ENCODE results near the gene DDAH1.
A peak's percentile ranks its signal among the peaks of the same experiment; 100 is the strongest.

DDAH1 gene

DNA sequence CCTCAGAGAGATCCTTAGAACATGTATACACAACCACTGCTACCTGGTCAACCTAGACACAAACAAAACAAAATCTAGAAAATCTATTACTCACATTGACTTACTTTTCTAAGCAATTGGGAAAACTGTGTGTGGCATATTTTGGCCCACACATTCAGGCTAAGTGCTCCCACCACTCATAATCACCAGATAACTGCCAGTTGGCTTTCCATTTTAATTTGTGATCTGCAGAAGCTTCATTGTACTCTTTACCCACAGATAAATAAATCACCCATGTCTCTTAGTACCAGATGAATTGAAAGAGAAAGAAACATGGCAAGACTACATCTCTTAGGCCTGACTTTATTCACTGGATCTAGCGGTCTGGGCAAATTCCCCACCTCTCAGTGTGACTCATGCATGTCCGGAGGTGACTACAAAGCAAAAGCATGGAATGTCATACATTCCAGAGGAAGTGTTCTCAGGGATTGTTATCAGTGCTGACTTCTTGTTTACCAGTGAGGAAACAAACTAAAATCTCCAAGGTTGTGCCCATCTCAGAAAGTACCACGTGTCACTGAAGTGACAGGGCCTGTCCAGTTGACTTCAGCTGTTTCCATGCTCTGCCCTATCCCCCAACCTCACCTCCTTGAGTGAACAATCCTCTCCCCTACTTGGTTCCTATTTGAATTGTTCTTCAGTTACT, 136.1 kb downstream of the DDAH1 start:
- peak; percentile 77 for DNase-seq (ENCODE audit: low read depth, low spot score)

DNA sequence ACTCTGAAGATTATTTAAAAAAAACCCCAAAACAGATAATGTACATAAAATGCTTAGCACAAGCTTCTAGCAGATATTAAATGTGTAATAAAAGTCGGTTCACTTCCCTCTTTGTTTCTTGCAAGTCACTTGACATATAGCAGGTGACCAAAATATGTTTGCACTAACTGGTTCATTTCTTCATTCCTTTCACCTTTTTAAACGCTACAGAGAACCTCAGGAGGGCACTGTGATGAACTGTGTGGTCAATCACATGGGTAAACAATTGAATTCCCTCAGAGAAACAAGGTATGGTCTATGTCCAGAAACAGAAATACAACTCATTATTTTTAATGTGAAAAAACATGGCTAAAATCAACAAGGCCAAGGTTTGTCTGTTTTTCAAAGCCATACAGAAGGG, 137.2 kb downstream of the DDAH1 start:
- no peak for DNase-seq (ENCODE audit: low read depth, low spot score)

DNA sequence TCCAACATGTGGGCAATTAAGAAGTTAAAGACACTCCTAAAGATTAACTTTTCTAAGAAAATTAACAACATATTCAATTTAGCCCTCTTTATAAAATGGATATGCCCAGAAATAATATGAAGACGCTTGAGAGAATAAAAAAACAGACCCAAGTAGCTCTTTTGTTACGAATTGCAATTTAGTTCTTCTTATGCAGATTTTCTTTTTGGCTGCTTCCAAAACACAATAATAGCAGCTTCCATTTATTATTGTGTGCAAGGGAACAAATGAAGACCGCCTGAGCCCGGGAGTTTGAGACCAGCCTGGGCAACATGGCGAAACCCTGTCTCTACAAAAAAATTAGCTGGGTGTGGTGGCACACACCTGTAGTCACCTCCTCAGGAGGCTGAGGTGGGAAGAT, 138.1 kb downstream of the DDAH1 start:
- no peak for DNase-seq (ENCODE audit: low read depth, low spot score)

DNA sequence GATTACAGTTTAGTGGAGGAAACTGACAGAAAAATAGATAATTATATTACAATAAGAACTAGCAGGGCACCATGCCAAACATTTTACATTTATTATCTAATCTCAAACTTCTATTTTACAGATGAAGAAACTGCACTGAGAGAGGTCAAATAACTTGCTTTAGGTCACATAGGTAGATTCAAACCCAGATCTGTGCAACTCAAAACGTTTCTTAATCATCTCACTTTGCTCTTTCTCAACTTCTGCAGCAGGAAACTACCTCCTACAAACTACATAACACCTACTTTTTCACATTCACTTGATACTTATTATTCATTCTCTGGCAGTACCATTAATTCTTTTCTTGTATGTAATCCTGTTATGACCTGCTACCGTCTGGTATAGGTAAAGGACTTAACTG, 138.6 kb downstream of the DDAH1 start:
- no peak for DNase-seq (ENCODE audit: low read depth, low spot score)

DNA sequence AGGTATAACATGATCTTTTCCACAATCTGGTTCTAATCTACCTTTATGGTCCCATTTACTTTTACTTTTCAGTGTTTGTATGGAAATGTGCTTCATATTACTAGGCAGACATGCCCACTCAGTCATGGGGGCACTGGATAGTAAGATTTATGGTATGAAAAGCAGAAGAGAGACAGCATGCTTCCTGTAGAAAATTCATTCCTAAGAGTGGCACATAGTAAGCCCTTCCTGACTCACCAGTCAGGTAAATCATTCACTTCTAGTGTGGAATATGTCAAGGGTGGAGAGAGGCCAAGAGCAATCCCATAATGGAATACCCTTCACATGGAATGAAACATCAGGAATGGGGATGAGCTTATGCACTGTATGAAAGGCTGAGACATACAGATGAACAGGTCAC, 139.0 kb downstream of the DDAH1 start:
- DNase-seq (ENCODE audit: low read depth, low spot score), result no peak

DNA sequence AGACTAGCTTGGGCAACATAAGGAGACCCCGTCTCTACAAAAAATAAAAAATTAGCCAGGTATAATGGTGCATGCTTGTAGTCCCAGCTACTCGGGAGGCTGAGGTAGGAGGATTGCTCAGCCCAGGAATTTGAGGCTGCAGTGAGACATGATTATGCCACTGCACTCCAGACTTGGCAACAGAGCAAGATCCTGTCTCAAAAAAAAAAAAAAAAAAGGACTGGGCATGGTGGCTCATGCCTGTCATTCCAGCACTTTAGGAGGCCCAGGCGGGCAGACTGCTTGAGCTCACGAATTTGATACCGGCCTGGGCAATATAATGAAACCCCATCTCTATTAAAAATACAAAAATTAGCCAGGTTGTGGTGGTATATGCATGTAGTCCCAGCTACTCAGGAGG, 141.2 kb downstream of the DDAH1 start:
- DNase-seq (ENCODE audit: low read depth, low spot score), result no peak

DNA sequence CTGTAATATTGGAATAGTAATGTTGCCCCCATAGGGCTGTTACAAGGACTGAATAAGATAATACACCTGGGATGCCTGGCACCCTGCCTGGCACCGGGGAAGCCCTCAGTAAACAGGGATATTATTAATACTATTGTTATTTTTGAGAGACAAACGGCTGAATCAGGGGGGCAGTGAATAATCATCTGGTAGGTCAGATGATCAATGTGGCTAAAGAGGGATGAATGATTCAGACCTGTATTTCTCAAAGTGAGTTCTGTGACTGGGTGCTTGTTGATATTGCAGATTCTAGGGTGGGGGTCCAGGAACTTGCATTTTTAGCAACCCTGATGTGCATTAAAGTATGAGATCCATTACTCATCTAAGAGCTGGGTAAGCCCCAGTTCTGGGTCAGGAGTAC, 142.3 kb downstream of the DDAH1 start:
- no peak for DNase-seq (ENCODE audit: low read depth, low spot score)

DNA sequence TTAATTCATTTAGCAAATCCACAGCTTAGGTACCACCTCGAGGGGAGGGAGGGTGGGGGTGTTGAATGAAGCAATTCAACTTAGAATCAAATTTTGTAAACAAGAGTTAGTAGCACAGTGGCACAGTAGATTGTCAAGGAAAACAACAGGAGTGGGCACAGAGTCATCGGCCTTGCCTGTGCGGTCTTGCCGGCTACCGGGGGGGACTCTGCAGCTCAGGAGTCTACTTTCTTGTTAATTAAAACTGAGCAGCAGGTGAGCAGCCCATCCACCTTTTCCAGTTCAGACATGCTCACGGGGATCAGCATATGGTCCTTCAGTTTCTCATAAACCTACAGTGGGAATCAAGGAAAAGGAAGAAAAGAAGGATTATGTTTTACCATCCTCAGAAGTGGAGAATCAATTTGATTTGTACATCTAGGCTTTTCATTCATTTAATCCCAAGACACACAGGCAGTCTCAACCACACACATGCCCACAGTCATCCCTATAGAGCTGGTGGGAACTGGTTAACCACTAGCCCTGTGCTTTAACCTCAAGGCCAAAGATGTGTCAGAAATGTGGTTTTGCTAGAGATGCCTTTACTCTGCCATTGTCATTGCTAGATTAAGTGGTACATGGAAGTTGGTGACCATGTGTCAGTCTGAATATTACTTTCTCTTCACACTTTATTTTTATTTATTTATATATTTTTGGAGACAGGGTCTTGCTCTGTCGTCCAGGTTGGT, 143.6 kb downstream of the DDAH1 start:
- DNase-seq (ENCODE audit: low read depth, low spot score), result no peak

DNA sequence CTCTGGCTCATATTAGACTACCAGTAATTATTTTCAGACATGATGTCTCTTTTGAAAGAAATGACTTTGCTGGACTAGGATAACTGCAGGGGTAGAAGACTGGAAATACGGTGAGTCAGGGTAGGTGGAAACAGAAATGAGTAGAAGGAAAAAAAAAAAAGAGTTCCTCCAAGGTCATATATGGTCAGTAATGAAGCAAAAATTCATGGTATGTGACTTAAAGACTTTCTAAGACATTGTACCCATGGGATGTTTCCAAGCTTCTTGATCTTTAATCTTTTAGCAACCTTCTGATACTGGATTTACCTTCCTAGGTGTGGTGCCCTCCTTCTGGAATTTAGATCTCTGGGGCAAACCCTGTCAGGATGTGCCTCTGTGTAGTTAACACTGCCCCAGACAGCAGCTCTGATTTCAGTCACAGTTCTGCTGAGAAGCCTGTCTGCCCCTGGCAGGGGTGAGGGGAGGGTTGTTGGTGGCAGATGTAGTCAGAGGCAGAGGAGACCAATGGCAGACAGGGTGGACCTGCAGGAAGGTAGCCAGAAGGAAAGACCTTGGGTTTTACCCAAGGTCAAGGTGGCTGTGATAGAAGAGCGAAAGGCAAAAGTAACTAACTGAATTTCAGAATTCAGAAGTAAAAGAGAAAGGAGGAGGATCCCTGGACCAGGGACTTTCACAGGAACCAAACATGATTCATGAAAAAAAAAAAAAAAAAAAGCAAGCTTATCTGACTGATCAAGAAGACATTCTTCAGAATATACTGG, 144.4 kb downstream of the DDAH1 start:
- DNase-seq (ENCODE audit: low read depth, low spot score), result no peak

DNA sequence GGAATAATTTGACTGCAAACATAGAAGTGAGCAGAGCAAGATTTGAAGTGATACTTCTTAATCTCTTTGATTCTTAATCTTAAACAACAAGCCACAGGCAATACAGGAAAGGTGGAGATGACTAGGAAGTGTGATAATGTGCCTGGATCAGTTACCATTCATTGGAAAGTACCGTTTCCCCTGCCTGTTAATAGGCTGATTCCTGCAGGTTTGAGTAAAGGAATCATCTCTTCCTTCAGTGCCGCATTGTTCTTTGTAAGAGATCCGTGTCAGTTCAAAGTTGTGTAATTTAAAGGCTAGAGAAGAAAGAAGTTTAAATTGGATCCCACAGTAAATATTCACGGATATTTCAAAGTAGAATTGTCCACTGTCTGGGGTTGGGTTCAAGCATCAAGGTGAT, 145.0 kb downstream of the DDAH1 start:
- DNase-seq (ENCODE audit: low read depth, low spot score), result no peak

DNA sequence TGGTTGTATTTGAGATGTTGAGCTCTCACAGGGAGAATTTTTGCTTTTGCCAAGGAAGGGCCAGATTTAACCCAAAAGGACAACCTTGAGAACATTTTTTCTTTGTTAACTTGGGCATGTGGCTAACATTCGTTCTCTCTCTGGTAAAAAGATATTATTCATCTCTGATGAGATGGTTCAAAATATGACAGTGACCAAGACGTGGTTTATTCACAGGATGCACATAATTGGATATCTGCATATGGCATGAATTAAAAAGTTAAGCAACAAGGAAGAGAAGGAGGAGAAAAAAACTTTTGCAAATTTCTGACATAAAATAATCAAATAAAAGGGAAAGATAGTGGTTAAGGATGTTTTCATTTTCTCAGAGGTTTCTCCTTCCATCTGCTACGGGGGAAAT, 145.5 kb downstream of the DDAH1 start:
- no peak for DNase-seq (ENCODE audit: low read depth, low spot score)

DNA sequence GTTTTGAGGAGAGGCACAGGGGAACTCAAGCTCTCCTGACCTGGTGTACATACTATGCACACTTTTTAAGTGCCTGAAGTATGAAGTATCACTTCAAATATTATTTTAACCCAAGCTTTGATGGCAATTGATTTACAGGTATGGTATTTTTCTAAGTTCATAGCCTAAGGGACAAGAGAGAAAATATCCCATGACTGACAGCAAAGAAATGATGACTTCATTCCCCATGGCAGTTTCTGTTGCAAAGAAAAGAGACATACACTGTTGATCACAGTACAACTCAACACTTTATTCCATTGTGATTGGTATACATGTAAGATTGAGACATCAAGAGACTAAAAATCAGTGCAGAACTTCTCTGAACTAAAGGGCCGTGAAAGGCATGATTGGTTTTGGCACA, 146.7 kb downstream of the DDAH1 start:
- DNase-seq (ENCODE audit: low read depth, low spot score), result no peak

DNA sequence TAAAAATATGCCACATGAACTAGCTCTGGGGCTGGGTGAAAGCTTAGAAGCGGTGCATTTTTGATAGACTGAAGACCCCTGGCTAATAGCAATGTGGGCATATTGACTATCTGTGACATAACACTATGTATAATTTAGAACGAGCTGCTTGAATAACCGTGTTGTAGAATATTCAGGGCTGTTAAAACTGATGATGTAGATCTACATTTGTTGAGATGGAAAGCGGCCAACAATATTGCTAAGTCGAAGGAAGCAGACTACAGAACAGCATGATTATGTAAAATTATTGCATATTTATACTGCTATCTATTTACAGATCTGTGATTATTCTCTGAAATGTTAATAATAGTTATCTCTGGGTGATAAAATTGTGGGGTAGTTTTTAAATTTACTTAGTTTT, 147.4 kb downstream of the DDAH1 start:
- DNase-seq (ENCODE audit: low read depth, low spot score), result no peak

DNA sequence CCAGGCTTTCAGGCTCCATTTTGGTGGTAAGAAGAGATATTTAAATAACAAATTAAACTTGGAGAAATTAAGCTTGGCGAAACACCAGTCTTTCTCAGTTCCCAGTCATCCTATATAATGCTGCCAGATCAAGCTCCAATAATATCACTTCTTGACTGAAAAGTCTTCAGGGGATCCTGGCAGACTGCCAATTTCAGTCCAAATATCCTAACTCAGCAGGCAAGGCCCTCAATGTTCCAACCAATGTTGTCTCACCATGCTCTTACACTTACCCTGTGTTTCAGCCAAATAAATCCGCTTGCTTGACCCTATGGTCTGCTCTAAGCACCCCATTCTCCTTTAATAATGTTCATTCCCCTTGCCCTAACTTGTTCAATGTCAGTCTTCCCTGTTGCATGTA, 148.6 kb downstream of the DDAH1 start:
- DNase-seq (ENCODE audit: low read depth, low spot score), result no peak

DNA sequence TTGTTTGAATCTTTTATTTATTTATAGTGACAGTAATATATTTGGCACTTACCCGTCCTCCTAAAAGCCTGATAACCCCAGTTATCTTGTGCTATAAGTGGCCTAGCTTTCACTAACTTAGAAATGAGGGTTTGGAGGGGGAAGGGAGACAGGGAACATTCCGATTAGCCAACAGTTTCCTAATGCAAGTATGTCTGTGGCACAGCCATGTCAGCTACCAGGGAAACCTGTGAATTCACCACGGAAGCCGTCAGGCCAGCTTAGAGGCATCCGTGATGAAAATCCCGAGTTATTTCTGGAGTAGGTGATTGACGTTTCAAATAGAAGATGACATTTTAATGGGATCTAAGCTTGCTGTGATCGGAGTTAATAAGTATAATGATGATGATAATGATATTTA, 149.2 kb downstream of the DDAH1 start:
- no peak for DNase-seq (ENCODE audit: low read depth, low spot score)

DNA sequence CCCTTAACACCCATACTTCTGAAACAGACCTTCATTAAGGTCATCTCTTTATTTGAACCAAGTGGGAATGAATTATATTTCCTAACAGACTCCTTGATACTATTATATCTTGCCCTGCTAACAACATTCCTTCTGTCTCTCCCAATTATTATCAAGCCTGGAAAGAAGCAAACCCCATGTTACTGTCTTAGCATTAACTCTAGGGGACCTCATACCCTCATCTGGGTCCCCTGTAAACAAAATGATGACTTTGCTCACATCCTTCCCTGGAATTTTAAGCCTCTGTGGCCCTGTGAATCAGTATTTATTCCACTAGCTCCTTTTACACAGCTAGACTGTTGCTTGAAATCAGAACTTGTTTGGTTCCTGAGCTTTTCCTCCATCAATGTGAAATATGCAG, 150.2 kb downstream of the DDAH1 start:
- DNase-seq (ENCODE audit: low read depth, low spot score), result no peak

DNA sequence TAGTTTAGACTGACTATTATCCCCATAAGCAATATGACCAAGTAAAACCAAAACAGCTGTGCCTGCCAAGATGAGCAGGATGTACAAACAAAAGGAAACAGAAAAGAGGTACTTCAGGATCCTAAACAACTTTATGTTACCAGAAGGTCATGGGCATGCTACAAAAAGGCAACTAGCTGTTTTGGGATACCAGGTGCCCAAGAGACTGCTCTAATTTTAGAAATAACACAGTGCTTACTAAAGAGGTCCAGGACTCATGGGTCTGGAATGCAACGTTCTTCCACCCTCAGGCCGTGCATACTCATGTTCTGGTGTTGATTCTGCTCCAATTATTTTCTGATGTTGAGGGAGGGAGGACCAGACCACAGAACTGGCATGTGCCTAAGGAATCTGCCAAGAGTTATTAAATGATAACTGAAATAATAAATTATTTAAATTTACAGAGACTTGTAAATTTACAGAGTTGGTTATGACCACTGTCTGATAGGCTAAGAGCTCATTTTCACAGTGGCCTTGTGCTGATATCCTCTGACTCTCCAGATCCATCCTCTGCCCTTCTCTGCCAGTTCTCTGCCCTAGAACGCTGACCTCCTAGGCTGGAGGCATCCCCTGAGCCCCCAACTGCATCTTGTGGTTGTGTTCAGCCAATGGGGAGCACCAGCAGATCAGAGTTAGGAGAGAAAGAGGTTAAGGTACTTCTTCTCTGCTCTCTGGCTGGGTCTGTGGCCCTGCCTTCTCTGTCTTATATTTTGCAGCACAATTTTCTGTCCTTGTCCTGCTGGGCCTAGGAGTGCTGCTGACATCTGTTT, 150.9 kb downstream of the DDAH1 start:
- DNase-seq (ENCODE audit: low read depth, low spot score), result no peak

DNA sequence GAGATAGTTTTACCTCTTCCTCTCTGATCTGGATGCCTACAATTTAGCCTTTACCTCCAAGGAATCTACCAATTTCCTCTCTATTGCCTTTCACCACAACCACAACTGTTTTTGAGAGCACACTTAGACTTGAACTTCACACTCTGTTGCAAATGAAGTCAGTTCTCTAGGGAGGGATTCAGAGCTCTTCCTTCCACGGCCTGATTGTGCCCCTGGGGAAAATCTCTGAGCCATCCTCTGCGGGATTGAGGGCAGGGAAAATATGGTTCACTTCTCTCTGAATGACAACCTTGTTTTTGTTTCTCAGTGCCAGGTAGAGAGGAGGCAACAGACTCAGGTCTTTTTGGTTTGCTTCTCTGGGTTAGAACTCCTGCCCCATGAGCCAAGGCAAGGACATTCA, 153.1 kb downstream of the DDAH1 start:
- DNase-seq (ENCODE audit: low read depth, low spot score), result no peak

DNA sequence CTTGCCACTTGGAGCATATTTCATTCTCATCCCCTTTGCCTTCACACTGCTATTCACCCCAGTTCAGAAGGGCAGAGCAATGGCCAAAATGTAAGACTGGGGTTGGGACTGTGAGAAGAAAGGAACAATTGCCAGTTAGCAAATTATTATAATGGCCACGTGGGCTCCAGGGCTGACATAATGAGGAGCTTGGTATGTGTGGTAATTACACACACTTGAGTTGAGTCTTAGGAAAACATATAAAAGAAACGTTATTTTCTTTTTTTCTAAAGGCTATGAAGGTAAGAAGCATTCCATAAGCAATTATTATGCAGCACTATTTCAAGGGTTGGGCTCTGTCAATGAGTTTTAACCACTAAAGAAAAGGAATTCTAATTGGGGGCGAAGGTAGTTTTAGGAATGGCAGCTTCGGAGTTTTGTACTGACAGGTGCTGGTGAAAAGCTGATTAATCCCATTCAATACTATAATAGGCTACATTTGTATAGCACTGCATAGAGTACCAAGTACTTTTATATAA, 156.1 kb downstream of the DDAH1 start:
- no peak for DNase-seq (ENCODE audit: low read depth, low spot score)

DNA sequence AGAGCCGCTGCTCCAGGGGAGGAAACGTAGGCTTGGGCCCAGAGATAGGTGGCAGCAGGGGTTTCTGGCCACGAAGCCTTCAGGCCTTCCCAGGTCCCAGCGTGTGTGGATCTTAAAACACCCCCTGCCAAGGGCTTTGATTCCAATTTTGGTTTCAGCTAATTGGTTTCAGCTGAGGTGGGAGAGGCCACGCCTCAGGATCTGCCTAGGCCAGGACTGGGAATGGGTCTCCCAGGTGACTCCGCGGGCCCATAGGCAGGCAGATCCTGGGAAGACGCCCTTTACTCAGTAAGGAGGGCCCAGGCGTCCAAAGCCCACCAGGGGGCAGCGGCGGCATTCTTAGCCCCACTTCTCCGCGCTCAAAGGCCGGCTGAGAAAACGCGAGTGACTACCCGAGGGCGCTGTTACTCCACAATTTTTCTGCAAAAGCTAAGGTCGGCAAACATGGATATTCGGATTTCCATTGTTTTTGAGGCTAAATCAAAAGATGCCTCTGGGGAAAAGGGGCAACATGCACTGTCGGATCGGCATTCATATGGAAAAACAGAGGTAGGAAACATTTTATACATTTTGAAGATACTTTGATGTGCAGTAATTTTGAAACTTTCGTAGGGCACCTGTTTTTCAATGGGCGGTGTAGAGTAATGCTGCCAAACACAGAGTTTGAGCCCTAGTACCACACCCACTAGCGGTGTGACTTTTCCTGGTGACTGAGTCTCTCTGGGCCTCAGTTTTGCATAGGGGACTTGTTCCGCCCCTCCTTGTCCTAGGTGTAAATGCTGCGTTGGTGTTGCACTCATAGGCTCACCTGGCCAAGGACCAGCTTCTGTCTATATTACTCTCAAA, 156.7 kb downstream of the DDAH1 start:
- DNase-seq (ENCODE audit: low read depth, low spot score), result peak; percentile 56

DNA sequence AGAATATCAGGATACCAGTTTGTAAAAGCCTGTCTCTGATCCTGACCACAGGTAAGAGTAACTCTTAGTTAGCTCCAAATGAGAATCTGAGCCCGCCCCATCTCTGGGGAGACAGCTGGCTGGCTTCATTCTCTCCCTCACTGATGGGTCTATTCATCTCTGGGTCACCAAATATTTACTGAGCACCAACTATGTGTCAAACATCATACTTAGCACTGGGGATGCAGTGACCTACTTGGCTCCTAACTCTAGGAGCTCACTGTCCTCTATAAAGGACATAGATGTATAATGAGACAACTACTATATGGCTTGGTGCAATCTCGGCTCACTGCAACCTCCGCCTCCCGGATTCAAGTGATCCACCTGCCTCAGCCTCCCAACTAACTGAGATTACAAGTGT, 158.7 kb downstream of the DDAH1 start:
- DNase-seq (ENCODE audit: low read depth, low spot score), result no peak

Data from iPS DF 19.7 (cell line).